Activated T-helper 2 cell treated with anti-CD3 and anti-CD28 coated beads, Interferon-gamma antibody, Interleukin-2, Interleukin-4, amounts not matched to agents 10 μg/mL and 5 μg/mL and 100 μg/mL, durations not matched to agents 14 hours and 24 hours and 36 hours (primary cell): ENCODE data around the gene ARVCF. TPM values are rescaled to one million over a fixed set of nuclear protein-coding genes. Genes with fewer than 3 reads are reported as not detected.

Source experiments
- DNase-seq: peaks from one replicate; pipeline ENCODE4 v3.0.0; 2021; ENCODE audit warnings: low spot score
- H3K27ac Mint-ChIP-seq: one replicate; pipeline ENCODE4 v1.8.0; 2021; ENCODE audit warnings: mixed read lengths
- H3K27me3 Mint-ChIP-seq: one replicate; pipeline ENCODE4 v1.8.0; 2021; ENCODE audit warnings: low read depth, mixed read lengths
- H3K36me3 Mint-ChIP-seq: one replicate; pipeline ENCODE4 v1.8.0; 2021; ENCODE audit warnings: low read depth, mixed read lengths
- H3K4me1 Mint-ChIP-seq: one replicate; pipeline ENCODE4 v1.8.0; 2021; ENCODE audit warnings: low read depth, mixed read lengths
- H3K4me3 Mint-ChIP-seq: one replicate; pipeline ENCODE4 v1.8.0; 2021; ENCODE audit warnings: low read depth, mild to moderate bottlenecking, moderate library complexity, mixed read lengths
- H3K9me3 Mint-ChIP-seq: one replicate; pipeline ENCODE4 v1.8.0; 2021; ENCODE audit warnings: mixed read lengths
- intact Hi-C: fragments of 100-400 bp; cut with micrococcal nuclease; formaldehyde crosslinking; loops from one replicate; pipeline ENCODE4 v1.15.1; 2023
- total RNA-seq: library from RNA; stranded (reverse); gene quantifications from 2 replicates; pipeline ENCODE4 v1.2.3, GENCODE V29; 2022

The ARVCF gene
- total RNA-seq, 1 donor from 2014 or later, result 3.9 TPM

GRCh38 chr22:20057596-20058268 lies 41.1 kb upstream of the ARVCF start:
- intact Hi-C loops, result no loop called here
- Mint-ChIP-seq H3K4me3 (no peak overlapping the region), H3K9me3 (no peaks in the 10 kb centered on the region), H3K4me1 (peaks cover 10% of the 10 kb centered on the region), H3K36me3 (peaks cover 21% of the 10 kb centered on the region), H3K27ac (no peak overlapping the region), H3K27me3 (no peaks in the 10 kb centered on the region)
- DNase-seq, result no peak

DNA sequence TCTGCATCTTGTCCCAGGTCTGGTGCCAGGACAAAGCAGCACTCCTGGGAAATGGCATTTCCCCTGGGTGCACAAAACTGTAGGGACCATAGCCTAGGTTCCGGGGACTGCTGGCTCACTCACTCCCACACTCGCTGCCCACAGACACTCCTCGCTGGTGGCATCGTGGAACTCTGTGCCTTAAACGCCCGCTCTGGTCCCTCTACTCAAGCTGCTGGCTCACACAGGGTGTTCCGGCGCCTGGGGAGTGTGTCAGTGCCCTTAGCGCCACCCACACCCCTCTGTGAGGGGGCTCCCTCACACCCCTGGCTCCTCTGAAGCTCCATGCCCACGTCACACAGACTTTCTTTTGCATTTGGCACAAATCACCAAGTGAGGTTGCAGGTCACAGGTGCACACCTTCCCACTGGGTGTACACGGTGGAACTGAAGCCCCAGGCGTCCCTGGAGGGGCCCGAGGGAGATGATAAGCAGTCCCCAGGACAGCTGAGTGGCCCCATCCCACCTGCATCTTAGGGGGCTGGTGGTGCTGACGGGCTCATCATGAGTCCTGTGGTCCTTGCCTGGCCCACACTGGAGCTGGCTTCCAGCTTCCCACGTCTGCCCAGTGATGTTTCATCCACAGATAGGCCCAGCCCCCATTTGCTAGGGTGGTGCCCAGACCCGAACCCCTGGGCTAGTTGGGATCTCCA lies 40.2 kb upstream of the ARVCF start:
- Mint-ChIP-seq H3K27ac (no peak overlapping the region), H3K4me1 (peaks cover 10% of the 10 kb centered on the region), H3K9me3 (no peaks in the 10 kb centered on the region), H3K27me3 (no peaks in the 10 kb centered on the region), H3K4me3 (no peak overlapping the region), H3K36me3 (peaks cover 22% of the 10 kb centered on the region)
- intact Hi-C loops, result no loop called here
- DNase-seq, result no peak

DNA sequence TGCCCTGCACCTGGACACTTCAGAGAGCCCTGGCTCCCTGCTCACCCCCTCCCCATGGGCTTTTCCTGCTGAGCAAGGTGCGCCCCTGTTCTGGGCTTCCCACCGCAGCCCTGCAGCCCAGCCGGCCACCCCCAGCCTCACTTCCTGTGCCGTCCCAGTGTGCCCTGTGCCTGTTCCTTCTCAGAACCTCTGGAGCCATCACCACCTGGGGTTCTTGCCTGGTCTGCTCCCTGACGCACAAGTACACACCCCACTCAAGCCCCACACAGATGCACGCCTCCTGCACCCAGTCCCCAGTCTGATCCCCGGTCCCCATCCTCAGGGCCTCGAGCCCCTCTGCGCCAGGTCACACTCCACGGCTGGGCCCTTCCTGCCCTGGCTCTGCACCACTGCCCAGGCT lies 39.5 kb upstream of the ARVCF start:
- no peak overlapping the region for H3K27ac Mint-ChIP-seq
- no peak overlapping the region for H3K4me3 Mint-ChIP-seq
- H3K27me3 Mint-ChIP-seq, result no peaks in the 10 kb centered on the region
- peaks cover 10% of the 10 kb centered on the region for H3K4me1 Mint-ChIP-seq
- H3K36me3 Mint-ChIP-seq, result peaks cover 19% of the 10 kb centered on the region
- no peak for DNase-seq
- H3K9me3 Mint-ChIP-seq, result no peaks in the 10 kb centered on the region
- intact Hi-C loops, result no loop called here

GRCh38 chr22:20055654-20056053 lies 39.0 kb upstream of the ARVCF start:
- intact Hi-C loops, result no loop called here
- peaks cover 19% of the 10 kb centered on the region for H3K36me3 Mint-ChIP-seq
- H3K27me3 Mint-ChIP-seq, result no peaks in the 10 kb centered on the region
- no peaks in the 10 kb centered on the region for H3K9me3 Mint-ChIP-seq
- peaks cover 10% of the 10 kb centered on the region for H3K4me1 Mint-ChIP-seq
- no peak for DNase-seq
- no peak overlapping the region for H3K4me3 Mint-ChIP-seq
- H3K27ac Mint-ChIP-seq, result no peak overlapping the region

- intact Hi-C loops, result no loop called here
- peaks cover 18% of the 10 kb centered on the region for H3K36me3 Mint-ChIP-seq
These were observed 38.5 kb upstream of the ARVCF start for GRCh38 chr22:20055144-20055543.

GRCh38 chr22:20054485-20054884 lies 37.9 kb upstream of the ARVCF start:
- Mint-ChIP-seq H3K27ac (no peak overlapping the region), H3K9me3 (no peaks in the 10 kb centered on the region), H3K4me1 (peaks cover 9% of the 10 kb centered on the region), H3K4me3 (no peak overlapping the region), H3K27me3 (no peaks in the 10 kb centered on the region), H3K36me3 (peaks cover 25% of the 10 kb centered on the region)
- intact Hi-C loops, result no loop called here
- DNase-seq, result no peak

More at GRCh38 chr22:20055144-20055543, 38.5 kb upstream of the ARVCF start:
- DNase-seq, result no peak
- Mint-ChIP-seq H3K4me1 (peaks cover 10% of the 10 kb centered on the region), H3K27me3 (no peaks in the 10 kb centered on the region), H3K9me3 (no peaks in the 10 kb centered on the region), H3K4me3 (no peak overlapping the region), H3K27ac (no peak overlapping the region)

DNA sequence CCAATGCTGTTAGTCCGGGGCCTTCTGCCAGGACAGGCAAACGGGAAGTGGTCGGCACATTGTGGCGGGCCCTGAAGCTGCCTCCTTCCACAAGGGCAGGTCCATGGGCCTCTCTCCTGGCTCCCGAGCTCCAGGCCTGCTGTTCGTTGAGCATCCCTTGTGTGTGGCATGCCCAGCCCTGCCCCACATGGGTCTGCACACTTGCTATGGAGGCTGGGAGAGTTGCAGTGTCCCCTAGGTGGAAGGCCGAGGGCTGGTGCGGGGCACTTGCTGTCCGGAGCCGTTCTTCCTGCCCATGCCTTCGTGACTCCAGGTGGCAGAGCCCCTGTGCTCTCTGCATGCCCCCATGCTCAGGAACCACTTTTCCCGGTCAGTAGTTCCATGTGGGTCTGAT lies 37.4 kb upstream of the ARVCF start:
- DNase-seq, result no peak
- intact Hi-C loops, result no loop called here
- peaks cover 4% of the 10 kb centered on the region for H3K4me1 Mint-ChIP-seq
- no peak overlapping the region for H3K4me3 Mint-ChIP-seq
- H3K27me3 Mint-ChIP-seq, result no peaks in the 10 kb centered on the region
- peaks cover 2% of the 10 kb centered on the region for H3K9me3 Mint-ChIP-seq
- H3K27ac Mint-ChIP-seq, result no peak overlapping the region
- peaks cover 27% of the 10 kb centered on the region for H3K36me3 Mint-ChIP-seq

- Mint-ChIP-seq H3K4me3 (no peak overlapping the region), H3K27me3 (no peaks in the 10 kb centered on the region), H3K4me1 (no peaks in the 10 kb centered on the region), H3K9me3 (peaks cover 6% of the 10 kb centered on the region), H3K36me3 (peaks cover 30% of the 10 kb centered on the region), H3K27ac (no peak overlapping the region)
- intact Hi-C loops, result no loop called here
- DNase-seq, result no peak
These were observed 36.9 kb upstream of the ARVCF start for GRCh38 chr22:20053407-20054033.

GRCh38 chr22:20052309-20053259 lies 36.0 kb upstream of the ARVCF start:
- Mint-ChIP-seq H3K4me3 (no peak overlapping the region), H3K27ac (no peak overlapping the region), H3K9me3 (peaks cover 6% of the 10 kb centered on the region), H3K36me3 (peaks cover 33% of the 10 kb centered on the region), H3K27me3 (no peaks in the 10 kb centered on the region), H3K4me1 (no peaks in the 10 kb centered on the region)
- no peak for DNase-seq
- intact Hi-C loops, result no loop called here

DNA sequence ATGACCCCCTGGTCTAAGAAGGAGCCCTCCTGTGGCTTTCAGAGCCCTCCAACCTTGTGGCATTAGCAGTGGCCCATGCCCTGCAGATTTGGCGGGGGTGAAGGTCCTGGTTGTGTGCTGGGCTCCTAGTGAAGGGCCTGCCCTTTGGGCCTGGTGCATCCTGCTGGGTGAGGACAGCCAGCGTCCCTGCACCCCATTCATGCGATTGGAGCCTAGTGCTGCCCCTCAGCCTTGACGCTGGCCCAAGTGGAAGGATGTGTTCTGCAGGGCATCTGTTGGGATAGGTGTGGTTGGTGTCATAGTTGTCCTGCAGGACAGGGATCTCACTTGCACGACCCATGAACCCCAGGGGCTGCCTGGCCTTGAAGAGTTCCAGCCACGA lies 35.3 kb upstream of the ARVCF start:
- intact Hi-C loops, result no loop called here
- H3K4me1 Mint-ChIP-seq, result no peaks in the 10 kb centered on the region
- H3K36me3 Mint-ChIP-seq, result peaks cover 37% of the 10 kb centered on the region
- no peaks in the 10 kb centered on the region for H3K27me3 Mint-ChIP-seq
- H3K9me3 Mint-ChIP-seq, result peaks cover 6% of the 10 kb centered on the region
- no peak for DNase-seq
- no peak overlapping the region for H3K4me3 Mint-ChIP-seq
- H3K27ac Mint-ChIP-seq, result no peak overlapping the region

- Mint-ChIP-seq H3K27ac (no peak overlapping the region), H3K27me3 (no peaks in the 10 kb centered on the region), H3K36me3 (peaks cover 59% of the 10 kb centered on the region), H3K9me3 (peaks cover 9% of the 10 kb centered on the region), H3K4me3 (no peak overlapping the region), H3K4me1 (no peaks in the 10 kb centered on the region)
- no peak for DNase-seq
- intact Hi-C loops, result no loop called here
These were observed 30.1 kb upstream of the ARVCF start for GRCh38 chr22:20046730-20047129.

- H3K4me3 Mint-ChIP-seq, result no peak overlapping the region
- intact Hi-C loops, result no loop called here
- peaks cover 57% of the 10 kb centered on the region for H3K36me3 Mint-ChIP-seq
- no peaks in the 10 kb centered on the region for H3K4me1 Mint-ChIP-seq
- H3K27ac Mint-ChIP-seq, result no peak overlapping the region
- no peak for DNase-seq
- peaks cover 9% of the 10 kb centered on the region for H3K9me3 Mint-ChIP-seq
- H3K27me3 Mint-ChIP-seq, result no peaks in the 10 kb centered on the region
These were observed 28.0 kb upstream of the ARVCF start for GRCh38 chr22:20044495-20045151.
